Measurements from ENCODE around the gene NR2C2AP. TPM values are rescaled to one million over a fixed set of nuclear protein-coding genes. Genes with fewer than 3 reads are reported as not detected.

The NR2C2AP gene
- total and polyA plus RNA-seq, 2 donors (not counting 1 experiment from before 2014, with no cell fraction given): 27.4 to 29.3 TPM

DNA sequence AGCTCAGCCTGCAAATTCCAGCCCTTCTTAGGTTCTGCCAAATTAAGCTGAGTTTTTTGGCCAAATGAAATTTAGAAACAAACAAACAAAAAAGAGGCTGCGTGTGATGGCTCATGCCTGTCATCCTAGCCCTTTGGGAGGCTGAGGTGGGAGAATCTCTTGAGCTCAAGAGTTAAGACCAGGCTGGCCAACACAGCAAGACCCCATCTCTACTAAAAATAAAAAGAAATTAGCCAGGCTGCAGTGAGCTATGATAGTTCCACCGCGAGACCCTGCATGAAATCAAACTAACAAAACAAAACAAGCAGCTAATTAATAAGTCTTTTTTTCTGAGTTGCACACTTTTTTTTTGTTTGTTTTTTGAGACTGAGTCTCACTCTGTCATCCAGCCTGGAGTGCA, 26.5 kb upstream of the NR2C2AP start:
- no peak for ATAC-seq (ENCODE audit: low read depth)
- Histone ChIP-seq H4K20me1 (ENCODE audit: control insufficient read depth, insufficient read depth, low read length, poor library complexity, severe bottlenecking) (no peaks in the 10 kb centered on the region), H3K79me2 (ENCODE audit: control insufficient read depth, insufficient read depth, low read length) (no peaks in the 10 kb centered on the region), H3K9me3 (ENCODE audit: control extremely low read depth in 1 of 3, control insufficient read depth in 2 of 3, insufficient read depth in 1 of 3, low read length in 2 of 3) (peaks cover 2 to 28% (median 12%) of the 10 kb centered on the region in 3 donors), H3K4me3 (ENCODE audit: control extremely low read depth in 1 of 5, extremely low read depth in 1 of 5, insufficient read depth in 1 of 5, low read depth in 2 of 5, low read length in 4 of 5) (no peak overlapping the region), H2AFZ (ENCODE audit: insufficient read depth, low read depth, low read length, poor library complexity, severe bottlenecking) (no peak overlapping the region), H3K4me2 (replicated peaks; ENCODE audit: low read depth, low read length, poor library complexity, severe bottlenecking) (no peak overlapping the region), H3K36me3 (replicated peaks in 1 of 2; ENCODE audit: control extremely low read depth in 1 of 2, control insufficient read depth in 1 of 2, extremely low read depth in 1 of 2, insufficient read depth in 2 of 2, low read length in 1 of 2) (no peaks in the 10 kb centered on the region), H3K4me1 (ENCODE audit: control insufficient read depth in 2 of 2, insufficient read depth in 2 of 2, low read length in 2 of 2) (peaks cover 7% of the 10 kb centered on the region in 2 donors), H3K9ac (ENCODE audit: low read length) (no peak overlapping the region), H3K27me3 (replicated peaks in 1 of 4; ENCODE audit: control extremely low read depth in 1 of 4, control insufficient read depth in 3 of 4, insufficient read depth in 4 of 4, low read length in 3 of 4) (peaks cover 0 to 24% (median 5%) of the 10 kb centered on the region in 4 experiments), H3K27ac (ENCODE audit: low read length in 2 of 2) (no peak overlapping the region)
- H3K4me3 Mint-ChIP-seq: no peak overlapping the region
- TF ChIP-seq, protein P1, sequence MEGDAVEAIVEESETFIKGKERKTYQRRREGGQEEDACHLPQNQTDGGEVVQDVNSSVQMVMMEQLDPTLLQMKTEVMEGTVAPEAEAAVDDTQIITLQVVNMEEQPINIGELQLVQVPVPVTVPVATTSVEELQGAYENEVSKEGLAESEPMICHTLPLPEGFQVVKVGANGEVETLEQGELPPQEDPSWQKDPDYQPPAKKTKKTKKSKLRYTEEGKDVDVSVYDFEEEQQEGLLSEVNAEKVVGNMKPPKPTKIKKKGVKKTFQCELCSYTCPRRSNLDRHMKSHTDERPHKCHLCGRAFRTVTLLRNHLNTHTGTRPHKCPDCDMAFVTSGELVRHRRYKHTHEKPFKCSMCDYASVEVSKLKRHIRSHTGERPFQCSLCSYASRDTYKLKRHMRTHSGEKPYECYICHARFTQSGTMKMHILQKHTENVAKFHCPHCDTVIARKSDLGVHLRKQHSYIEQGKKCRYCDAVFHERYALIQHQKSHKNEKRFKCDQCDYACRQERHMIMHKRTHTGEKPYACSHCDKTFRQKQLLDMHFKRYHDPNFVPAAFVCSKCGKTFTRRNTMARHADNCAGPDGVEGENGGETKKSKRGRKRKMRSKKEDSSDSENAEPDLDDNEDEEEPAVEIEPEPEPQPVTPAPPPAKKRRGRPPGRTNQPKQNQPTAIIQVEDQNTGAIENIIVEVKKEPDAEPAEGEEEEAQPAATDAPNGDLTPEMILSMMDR (IDR thresholded peaks at IDR 0.05): no peak
- TF ChIP-seq EZH2 (IDR thresholded peaks at IDR 0.05; ENCODE audit: borderline replicate concordance, insufficient read depth, low read depth, low read length, poor library complexity, severe bottlenecking): no peak
- ChIA-PET POLR2A (no interaction called here), CTCF (no interaction called here)
- no peak for DNase-seq
- peaks cover 1% of the 10 kb centered on the region for H3K9me3 Mint-ChIP-seq (ENCODE audit: insufficient read depth)
- H3K27ac Mint-ChIP-seq: no peak overlapping the region
- intact Hi-C loops (cut with micrococcal nuclease): no loop called here
- no CpG with 5 or more reads among the region's 3 CpGs for whole genome bisulfite sequencing (ENCODE audit: insufficient coverage)
- H3K27me3 Mint-ChIP-seq: peaks cover 20% of the 10 kb centered on the region
- H3K4me1 Mint-ChIP-seq: peaks cover 4% of the 10 kb centered on the region

GRCh38 chr19:19227217-19227616, 24.0 kb upstream of the NR2C2AP start:
- Histone ChIP-seq H3K4me2 (replicated peaks; ENCODE audit: low read depth, low read length, poor library complexity, severe bottlenecking) (no peak overlapping the region), H3K79me2 (ENCODE audit: control insufficient read depth, insufficient read depth, low read length) (no peaks in the 10 kb centered on the region), H3K27me3 (replicated peaks in 1 of 4; ENCODE audit: control extremely low read depth in 1 of 4, control insufficient read depth in 3 of 4, insufficient read depth in 4 of 4, low read length in 3 of 4) (peaks cover 0 to 35% (median 9%) of the 10 kb centered on the region in 4 experiments), H4K20me1 (ENCODE audit: control insufficient read depth, insufficient read depth, low read length, poor library complexity, severe bottlenecking) (no peaks in the 10 kb centered on the region), H2AFZ (ENCODE audit: insufficient read depth, low read depth, low read length, poor library complexity, severe bottlenecking) (no peak overlapping the region), H3K27ac (ENCODE audit: low read length in 2 of 2) (no peak overlapping the region), H3K9me3 (ENCODE audit: control extremely low read depth in 1 of 3, control insufficient read depth in 2 of 3, insufficient read depth in 1 of 3, low read length in 2 of 3) (peaks cover 0 to 6% (median 0%) of the 10 kb centered on the region in 3 donors), H3K4me1 (ENCODE audit: control insufficient read depth in 2 of 2, insufficient read depth in 2 of 2, low read length in 2 of 2) (peaks cover 10% of the 10 kb centered on the region in 2 donors), H3K4me3 (ENCODE audit: control extremely low read depth in 1 of 5, extremely low read depth in 1 of 5, insufficient read depth in 1 of 5, low read depth in 2 of 5, low read length in 4 of 5) (no peak overlapping the region), H3K36me3 (replicated peaks in 1 of 2; ENCODE audit: control extremely low read depth in 1 of 2, control insufficient read depth in 1 of 2, extremely low read depth in 1 of 2, insufficient read depth in 2 of 2, low read length in 1 of 2) (no peaks in the 10 kb centered on the region), H3K9ac (ENCODE audit: low read length) (no peak overlapping the region)
- TF ChIP-seq EZH2 (IDR thresholded peaks at IDR 0.05; ENCODE audit: borderline replicate concordance, insufficient read depth, low read depth, low read length, poor library complexity, severe bottlenecking): no peak
- TF ChIP-seq, protein P1 (IDR thresholded peaks at IDR 0.05): no peak
- DNase-seq (no peak), ATAC-seq (ENCODE audit: low read depth) (no peak)
- 89% methylated on average over 3 of the region's 4 CpGs for WGBS (ENCODE audit: insufficient coverage)
- Mint-ChIP-seq H3K4me1 (peaks cover 6% of the 10 kb centered on the region), H3K27ac (no peak overlapping the region), H3K4me3 (no peak overlapping the region), H3K9me3 (ENCODE audit: insufficient read depth) (no peaks in the 10 kb centered on the region), H3K27me3 (peaks cover 25% of the 10 kb centered on the region)
- intact Hi-C loops (cut with micrococcal nuclease): no loop called here
- POLR2A ChIA-PET: no interaction called here
- CTCF ChIA-PET: interaction anchor here (2.9 kb wide), 1 partner anchor 81 kb away, joined by 8 read pairs; no protein-coding TSS in a partner anchor
